Stimulated activated CD4-positive, alpha-beta T cell treated with anti-CD3 and anti-CD28 coated beads, Interleukin-12 subunit alpha, Interleukin-12 subunit beta, amount 100 ng/mL, for 48 hours (primary cell): ENCODE data around the gene SSTR5.

Experiments
- DNase-seq, 3 donors: peaks; one replicate each; pipeline ENCODE4 v3.0.0-alpha.2; 2020; ENCODE audit warnings: low read depth in 2 of 3, low spot score in 1 of 3

Gene SSTR5

DNA sequence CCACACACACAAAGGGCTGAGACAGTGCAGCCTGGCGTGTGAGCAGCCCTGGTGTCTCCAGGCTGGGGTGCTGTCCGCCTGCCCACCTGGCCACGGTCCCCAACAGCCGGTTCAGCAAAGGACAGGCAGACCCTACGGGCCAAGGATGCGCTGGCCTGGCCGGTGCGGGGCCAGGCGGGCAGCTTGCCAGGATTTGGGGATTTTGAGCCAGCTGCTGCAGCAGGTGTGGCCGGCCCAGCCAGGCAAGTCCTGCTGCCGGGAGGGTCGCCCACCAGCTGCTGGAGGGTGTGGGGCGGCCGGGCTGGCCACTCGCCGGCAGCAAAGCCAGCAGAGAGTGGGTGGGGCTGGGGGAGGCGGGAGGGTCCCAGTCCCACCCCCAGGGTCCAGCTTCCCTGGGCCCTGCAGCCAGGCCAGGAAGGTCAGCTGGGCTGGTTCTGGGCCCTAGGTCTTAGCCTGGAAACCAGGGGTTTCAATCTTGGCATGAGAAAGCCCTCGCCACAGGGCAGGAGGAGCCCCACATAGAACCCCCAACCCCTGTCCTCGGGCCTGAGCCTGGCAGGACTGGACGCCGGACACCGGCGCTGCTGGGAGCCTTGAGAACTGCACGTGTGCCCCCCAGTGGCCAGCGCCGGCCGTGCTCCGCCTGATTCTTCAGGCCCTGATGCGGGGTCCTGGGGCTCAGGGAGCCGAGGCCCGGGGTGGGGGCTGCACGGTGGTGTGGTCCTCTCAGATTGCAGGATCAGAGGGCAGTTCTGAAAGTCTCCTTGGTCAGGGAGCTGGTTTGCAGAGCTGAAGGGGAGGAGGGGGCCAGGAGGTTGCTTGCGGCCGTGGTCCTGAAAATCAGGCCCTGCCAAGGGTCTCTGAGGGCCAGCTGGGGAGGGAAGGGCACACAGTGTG lies 17.6 kb upstream of the SSTR5 start:
- peak in 2 of 3 donors; percentile 15 to 28 for DNase-seq

GRCh38 chr16:1055557-1055924 lies 17.0 kb upstream of the SSTR5 start:
- no peak for DNase-seq

DNA sequence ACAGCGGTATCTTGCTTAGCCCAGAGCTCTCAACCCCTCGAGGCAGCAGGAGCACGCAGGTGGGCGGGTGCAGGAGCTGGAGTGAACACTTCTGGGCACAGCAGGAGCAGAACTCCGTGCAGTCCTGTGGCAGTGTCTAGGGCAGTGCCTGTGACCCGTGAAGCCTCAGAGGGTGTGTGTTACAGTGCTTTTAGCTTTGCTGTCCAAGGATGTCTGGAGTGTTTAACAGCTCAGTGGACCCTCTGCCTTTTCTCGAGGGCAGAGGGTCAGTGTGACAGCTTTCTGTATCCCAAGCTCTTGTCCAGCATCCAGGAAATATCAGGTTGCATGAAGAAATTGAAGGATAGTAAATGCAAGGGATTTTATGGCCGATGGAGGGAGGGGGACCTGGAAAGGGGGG lies 16.4 kb upstream of the SSTR5 start:
- no peak for DNase-seq

DNA sequence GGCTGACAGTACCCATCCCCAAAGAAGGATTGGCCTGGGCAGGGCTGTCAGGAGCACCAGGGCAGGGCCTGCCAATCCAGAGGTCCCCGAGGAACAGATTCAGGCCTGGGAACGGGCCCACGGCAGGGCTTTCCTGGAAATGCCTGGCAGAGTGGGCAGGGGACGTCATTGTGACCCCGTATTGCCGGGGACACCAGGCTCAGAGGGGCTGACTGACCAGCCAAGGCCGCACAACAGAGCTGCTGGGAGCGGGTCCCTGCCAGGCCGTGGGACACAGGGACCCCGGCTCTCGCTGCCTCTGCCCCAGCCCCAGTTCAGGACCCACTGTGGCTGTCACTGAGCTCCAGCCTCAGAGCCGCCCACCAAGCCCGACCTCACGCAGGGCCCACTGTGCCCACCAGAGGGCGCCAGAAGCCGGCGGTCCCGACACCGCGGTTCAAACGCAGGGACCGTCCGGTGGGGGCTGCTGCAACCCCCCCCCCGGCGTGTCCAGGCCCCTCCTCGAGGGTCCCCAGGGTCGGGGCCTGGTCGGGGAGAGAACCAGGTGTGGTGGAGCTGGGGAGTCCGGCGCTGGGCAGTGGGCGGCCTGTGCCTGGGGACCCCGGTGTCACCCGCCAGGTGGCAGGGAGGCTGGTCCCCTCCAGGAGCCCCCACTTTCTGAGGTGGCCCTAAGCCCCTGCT lies 15.2 kb upstream of the SSTR5 start:
- DNase-seq = peak; percentile 44 to 58 (median 58)

DNA sequence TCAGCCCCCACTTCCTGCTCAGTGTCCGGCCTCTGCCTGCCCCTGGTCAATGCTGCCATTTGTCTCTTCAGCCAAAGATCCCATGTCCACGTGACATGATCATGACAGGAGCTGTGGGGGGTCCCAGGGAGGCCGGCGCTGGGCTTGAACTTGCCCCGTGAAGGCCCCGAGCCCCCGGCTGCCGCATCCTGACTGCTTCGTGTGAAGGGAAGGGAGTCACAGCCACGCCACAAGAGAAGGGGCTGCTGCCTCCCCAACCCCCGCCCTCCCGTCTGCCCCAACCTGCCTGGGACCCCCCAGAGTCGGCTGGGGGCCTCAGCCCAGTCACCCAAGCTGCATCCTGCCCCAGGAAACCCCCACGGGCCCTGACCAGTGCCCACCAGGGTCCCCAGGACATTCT lies 14.3 kb upstream of the SSTR5 start:
- DNase-seq = no peak

DNA sequence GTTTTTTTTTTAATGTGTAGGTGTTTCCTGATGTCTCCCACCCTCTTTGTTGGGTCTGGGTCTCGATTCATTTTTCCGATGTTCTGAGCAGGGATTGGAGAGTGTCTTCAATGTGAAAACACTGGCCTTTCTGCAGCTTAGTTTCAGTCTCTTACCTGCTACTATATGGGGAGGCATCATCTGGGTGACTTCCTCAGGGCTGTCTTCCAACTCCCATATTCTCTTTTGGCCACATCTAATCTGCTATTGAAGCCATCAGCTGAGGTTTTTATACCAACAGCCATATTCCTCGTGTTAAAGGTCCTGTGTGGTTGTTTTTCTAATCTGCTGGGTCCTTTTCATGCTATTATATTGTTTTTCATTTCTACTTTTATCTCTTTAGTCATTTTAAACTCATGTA lies 13.2 kb upstream of the SSTR5 start:
- DNase-seq = no peak

- no peak for DNase-seq
Observed at GRCh38 chr16:1060416-1061340, 11.9 kb upstream of the SSTR5 start.

- DNase-seq = no peak
Observed at GRCh38 chr16:1061769-1062505, 10.6 kb upstream of the SSTR5 start.

DNA sequence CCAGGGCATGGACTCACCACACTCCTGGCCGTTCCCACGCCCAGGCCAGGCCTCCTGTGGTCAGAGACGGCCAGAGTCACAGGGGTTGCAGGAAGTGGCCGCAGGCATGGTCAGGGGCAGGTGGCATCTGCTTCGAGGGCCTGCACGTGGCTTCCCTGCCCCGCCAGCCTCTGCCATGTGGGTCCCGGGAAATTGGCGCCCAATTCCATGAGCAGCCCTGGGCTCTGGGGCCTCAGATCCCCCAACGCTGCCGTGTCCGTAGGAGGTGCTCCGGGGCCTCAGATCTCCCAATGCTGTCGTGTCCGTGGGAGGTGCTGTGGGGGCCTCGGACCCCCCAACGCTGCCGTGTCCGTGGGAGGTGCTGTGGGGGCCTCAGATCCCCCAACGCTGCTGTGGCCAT lies 9.7 kb upstream of the SSTR5 start:
- DNase-seq = no peak

- DNase-seq = no peak
Observed at GRCh38 chr16:1063728-1064127, 8.8 kb upstream of the SSTR5 start.

DNA sequence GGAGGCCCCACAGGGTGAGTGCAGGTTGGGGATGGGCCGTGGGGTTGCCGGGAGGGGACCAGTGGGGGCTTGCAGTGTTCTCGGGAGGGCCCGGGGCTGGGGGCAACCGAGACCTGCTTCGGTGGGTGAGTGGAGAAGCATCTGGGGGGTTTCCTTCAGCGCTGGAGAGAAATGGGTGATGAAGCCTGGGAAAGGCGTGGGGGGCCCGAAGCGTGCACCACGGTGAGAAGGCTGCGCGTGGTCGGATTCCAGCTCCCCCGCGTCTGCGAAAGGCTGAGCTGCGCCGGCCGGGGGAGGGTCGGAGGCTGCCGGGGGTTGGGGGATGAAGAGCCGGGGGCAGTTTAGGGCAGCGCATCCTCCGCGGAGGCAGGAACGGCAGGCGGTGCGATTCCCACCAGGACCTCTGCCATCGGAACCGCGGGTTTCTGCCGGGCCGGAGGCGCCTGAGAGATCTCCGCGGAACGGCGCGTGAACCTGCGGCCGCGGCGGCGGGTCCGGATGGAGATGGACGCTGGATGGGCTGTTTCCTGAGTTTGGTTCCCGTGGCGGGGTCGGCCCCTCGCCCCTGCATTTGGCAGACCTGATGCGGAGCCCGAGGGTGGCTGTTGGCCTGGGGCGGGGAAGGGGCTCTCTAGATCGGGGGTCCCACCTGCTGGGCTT lies 6.9 kb upstream of the SSTR5 start:
- DNase-seq = no peak

DNA sequence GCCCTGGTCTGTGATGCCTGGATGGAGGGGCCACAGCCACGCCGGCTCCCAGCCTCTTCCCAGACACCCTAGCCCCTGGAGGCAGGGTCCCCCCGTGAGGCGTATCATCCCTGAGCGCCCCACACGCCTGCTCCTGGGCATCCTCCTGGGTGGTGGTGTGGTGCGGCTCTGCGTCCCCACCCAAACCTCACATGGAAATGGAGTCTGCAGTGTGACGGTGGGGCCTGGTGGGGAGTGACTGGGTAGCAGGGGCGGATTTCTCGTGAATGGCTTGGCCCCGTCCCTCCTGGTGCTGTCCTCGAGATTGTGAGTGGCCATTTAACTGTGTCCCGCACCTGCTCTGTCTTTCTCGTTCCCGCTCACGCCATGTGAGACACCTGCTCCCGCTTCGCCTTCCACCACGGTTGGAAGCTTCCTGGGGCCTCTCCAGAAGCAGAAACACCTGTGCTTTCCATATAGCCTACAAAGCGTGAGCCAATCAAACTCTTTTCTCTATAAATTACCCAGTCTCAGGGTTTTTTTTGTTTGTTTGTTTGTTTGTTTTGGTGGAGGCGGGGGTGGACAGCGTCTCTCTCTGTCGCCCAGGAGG lies 5.9 kb upstream of the SSTR5 start:
- no peak for DNase-seq

- DNase-seq = no peak
Observed at GRCh38 chr16:1067629-1068028, 4.9 kb upstream of the SSTR5 start.

DNA sequence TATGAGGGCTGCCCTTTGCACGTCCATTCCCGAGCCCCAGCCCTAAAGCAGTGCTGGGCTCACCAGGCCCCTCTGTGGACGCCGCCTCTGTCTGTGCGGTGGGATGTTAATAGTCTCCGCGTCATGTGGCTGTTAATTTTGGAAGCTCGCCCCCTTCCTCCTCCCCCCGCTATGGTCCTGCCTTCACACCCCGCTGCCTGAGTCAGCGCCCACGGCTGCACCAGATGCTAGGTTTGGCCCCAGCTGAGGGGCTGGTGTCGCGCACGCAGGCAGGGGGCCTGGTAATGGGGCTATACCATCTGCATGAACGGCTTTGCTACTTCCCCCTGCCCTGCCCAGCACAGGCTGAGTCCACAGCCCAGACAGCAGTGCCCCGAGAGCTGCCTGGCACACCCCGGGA lies 4.1 kb upstream of the SSTR5 start:
- no peak for DNase-seq

DNA sequence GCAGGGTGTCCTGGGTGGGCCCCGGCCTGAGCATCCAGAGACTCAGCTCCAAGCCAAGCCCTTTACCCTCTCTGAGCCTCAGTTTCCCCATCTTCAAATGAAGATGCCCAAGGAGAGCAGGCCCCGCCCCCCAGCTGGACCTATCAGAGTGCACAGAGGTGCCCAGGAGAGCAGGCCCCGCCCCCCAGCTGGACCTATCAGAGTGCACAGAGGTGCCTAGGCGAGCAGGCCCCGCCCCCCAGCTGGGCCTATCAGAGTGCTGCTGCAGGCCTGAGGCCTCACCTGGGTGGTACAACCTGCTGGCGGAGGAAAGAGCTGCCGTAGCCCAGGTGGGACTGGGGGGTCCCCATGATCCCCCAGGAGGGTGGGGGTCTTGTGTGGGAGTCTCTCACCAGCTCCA lies 3.4 kb upstream of the SSTR5 start:
- no peak for DNase-seq

- DNase-seq = no peak
Observed at GRCh38 chr16:1070084-1070863, 2.3 kb upstream of the SSTR5 start.

DNA sequence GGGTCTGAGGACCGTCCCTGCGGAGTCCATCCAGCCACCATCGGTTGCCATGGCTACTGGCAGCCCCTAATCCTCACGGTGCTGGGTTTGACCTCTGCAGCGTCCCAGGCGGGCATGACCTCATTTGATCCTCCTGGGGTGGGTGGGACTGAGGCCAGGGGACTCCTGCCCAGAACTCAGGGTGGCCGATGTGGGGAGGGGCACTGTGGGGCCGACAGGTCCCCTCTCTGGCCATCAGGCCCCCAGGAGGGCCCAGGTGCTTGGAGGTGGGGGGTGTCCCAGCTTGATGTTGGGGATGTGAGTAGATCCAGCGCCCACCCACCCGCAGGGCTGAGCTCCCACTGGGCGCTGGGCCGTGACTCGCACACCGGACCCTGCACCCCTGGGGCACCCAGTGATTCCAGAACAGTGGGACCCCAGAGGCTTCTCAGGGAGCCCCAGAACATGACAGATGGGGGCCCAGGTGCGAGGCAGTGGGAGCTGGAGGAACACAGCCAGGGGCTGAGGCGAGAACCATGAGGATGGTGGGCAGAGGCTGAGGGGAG lies 1.6 kb upstream of the SSTR5 start:
- no peak for DNase-seq

- no peak for DNase-seq
Observed at GRCh38 chr16:1071561-1072225, 854 bp upstream of the SSTR5 start.

DNA sequence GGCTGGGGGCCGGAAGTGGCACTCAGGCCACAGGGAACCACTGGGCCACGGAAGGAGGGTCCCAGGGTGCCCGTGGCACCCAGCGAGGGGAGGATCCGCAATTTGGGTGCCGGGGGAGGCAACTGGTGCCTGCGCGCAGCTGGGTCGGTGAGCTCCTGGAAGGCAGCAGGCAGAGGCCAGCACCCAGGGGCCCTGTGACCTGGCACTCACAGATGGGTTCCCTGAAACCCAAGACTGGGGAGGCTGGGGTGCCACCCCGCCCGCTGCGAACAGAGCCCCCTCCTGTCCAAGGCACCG lies 663 bp downstream of the SSTR5 start:
- DNase-seq = no peak
